ENCODE measurements around the gene EPHB1.

DNA sequence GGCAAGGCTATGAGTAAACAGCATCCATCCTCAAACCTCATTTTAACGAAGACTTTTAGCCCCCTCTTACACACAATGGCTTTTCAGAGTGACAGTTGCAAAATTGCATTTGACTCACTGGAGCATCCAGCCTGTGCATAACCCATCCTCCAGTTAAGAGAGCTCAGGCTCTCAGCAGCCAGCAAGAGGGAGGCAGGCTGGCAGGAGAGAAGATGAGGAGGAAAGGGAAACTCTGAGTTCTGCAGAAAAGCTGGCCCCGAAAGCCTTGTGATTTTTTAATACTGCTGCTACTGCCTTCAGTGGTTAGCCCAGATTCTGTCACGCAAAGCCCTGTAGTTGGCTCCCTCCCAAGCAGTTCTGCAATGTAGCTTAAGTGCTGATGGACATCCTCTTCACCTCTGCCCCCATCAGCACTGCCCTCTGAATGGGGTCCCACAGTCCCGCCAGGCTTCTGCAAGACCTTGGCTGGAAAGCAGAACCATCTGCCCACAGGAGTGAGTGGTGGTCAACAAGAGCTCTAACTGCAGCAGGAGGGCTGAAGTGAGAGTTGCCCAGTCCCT is 371.3 kb downstream of the EPHB1 start:
- no peak for TF ChIP-seq POLR2A (IDR thresholded peaks at IDR 0.05)
- TF ChIP-seq, protein P1, sequence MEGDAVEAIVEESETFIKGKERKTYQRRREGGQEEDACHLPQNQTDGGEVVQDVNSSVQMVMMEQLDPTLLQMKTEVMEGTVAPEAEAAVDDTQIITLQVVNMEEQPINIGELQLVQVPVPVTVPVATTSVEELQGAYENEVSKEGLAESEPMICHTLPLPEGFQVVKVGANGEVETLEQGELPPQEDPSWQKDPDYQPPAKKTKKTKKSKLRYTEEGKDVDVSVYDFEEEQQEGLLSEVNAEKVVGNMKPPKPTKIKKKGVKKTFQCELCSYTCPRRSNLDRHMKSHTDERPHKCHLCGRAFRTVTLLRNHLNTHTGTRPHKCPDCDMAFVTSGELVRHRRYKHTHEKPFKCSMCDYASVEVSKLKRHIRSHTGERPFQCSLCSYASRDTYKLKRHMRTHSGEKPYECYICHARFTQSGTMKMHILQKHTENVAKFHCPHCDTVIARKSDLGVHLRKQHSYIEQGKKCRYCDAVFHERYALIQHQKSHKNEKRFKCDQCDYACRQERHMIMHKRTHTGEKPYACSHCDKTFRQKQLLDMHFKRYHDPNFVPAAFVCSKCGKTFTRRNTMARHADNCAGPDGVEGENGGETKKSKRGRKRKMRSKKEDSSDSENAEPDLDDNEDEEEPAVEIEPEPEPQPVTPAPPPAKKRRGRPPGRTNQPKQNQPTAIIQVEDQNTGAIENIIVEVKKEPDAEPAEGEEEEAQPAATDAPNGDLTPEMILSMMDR (IDR thresholded peaks at IDR 0.05) = no peak
